Tongue (tissue), 2 donors: ENCODE measurements around the gene ESYT3. TPM values are rescaled to one million over a fixed set of nuclear protein-coding genes. Genes with fewer than 3 reads are reported as not detected.
"Not testable (repeated sequence)": the region's sequence is repeated elsewhere in the genome, so short reads cannot be mapped to it uniquely, and the experiment has no call there.

Source experiments
- DNase-seq: peaks from one replicate; pipeline ENCODE4 v3.0.0-alpha.2; 2015
- total RNA-seq: library from RNA; depleted of rRNA; stranded (reverse); fragments of >200 nt; gene quantifications from one replicate; pipeline ENCODE4 v1.2.3, GENCODE V29; 2014

Gene ESYT3
- total RNA-seq, 1 donor from 2014 or later, result 5.8 TPM

DNA sequence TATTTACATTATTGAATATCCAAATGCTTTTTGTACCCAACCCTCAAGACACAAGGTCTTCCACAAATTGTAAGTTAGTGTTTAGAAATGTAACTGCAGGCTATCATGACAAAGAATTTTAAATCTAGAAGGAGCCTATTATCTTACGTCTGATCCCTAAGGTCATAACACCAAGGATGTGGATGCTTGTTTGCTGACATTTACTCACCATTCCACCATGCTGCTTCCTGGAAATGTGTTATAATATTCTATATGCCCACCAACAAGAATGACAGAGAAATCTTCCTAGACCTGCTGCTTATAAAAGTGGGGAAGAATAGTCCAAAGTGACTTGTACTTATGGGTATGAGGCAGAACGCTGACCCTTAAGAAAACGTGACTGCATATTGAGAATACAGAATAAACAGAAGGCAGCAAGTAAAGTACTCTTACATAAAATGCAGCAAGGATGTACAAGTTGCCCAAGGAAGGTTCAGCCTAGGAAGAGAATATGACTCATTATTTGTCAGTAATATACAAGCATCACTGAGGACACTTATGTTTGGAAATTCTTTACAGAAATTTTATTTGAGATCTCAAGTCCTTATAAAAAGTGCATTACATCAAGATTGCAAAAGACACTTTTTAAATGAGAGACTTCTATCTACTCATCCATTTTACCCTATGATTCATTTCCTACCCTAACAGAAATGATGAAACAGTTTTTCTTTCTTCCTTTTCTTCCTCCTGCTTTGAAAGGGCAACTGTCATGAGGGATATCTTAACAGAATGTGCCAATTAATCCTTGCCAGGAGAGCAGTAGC lies 59.6 kb downstream of the ESYT3 start:
- DNase-seq, result no peak

DNA sequence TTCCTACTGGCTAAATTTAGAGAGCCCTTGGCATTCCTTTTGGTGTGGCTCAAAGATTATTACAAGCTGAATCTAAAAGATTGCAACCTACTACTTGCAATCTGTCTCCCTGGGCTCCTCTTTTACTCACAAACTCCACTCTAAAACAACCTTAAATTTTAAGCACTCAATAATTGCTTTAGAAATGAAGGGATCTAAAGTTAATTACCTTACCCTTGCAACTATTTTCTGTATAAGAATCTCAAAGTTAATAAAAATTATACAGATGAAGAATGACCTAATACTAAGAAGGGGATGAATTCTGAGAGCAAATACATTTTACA lies 60.2 kb downstream of the ESYT3 start:
- DNase-seq, result peak; percentile 26

DNA sequence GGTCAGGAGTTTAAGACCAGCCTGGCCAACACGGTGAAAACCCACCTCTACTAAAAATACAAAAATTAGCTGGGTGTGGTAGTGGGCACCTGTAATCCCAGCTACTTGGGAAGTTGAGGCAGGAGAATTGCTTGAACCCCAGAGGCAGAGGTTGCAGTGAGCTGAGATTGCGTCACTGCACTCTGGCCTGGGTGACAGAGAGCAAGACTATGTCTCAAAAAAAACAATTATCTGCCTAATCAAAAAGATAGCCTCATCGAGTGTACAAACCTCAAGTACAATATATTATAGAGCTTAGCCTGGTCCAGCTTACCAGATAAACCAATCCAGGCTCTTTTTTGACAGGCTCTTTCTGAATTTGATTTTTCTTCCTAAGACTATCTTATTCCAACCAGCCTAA lies 61.2 kb downstream of the ESYT3 start:
- DNase-seq, result not testable (repeated sequence)

DNA sequence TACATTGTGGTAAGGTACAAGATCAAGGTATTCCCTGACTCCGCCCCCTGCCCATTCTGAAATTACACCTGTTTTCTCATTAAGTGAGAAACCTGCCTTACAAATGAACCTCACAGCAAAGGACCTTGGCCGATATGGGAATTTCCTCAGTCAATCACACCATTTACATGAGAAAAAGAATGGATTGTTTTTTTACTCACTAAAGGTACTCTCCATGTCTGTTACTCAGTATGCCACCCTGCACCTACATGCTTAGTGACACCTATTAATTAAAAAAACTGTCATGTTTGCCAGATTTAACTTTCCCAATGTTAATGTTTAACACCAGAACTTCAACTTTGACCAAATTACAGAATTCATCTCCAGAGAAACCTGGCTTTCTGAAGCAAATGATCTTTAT lies 62.0 kb downstream of the ESYT3 start:
- no peak for DNase-seq

DNA sequence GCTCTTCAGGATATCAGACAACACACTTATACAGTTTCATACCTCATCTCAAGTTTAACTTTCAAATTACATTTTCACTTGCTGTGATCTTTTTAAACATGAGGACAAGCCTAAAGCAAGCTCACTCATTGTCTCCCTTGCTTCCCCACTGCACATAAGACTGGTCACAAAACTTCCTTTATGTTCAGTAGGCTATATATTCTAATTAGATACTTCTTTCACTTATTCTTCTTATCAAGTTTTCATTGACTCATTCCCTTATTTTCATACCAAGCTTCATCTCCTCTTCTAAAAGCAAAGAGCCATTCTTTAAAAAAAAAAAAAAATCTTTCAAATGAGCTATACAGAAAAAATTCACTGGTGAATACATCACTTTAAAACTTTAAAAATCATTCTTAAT lies 62.6 kb downstream of the ESYT3 start:
- DNase-seq, result no peak

DNA sequence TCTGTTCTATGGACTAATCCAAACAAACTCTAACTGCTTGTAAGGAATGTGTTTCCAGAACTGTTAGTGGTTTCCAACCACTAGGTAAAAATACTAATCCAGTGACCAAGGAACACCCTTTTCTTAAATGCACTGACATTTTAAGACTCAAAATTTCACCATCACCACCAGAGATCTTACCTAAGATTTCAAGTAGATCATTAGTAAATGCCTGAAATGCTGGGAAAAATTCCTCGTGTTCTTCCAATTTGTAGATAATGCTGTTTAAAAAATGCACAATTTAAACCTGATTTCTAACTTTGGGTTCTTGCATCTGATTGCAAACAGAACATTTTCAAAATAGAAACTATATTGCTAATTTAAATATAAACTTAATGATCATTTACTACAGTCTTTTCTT lies 63.4 kb downstream of the ESYT3 start:
- no peak for DNase-seq

DNA sequence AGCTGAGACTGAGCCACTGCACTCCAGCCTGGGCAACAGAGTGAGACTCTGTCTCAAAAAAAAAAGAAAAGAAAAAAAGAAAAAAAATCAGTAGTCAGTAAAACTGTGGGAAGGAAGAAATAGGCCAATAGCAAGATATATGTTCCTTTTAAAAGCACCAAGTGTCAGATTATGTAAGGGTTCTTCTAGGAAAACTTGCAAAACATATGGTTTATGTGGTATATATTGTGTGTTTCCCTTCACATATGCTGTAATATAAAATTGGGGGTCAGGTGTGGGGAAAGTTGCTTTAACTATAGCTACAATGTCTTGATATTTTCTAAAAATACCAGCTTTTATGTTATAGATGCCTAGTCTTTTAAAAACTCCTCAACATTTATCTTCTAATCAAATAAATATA lies 64.6 kb downstream of the ESYT3 start:
- DNase-seq, result no peak

DNA sequence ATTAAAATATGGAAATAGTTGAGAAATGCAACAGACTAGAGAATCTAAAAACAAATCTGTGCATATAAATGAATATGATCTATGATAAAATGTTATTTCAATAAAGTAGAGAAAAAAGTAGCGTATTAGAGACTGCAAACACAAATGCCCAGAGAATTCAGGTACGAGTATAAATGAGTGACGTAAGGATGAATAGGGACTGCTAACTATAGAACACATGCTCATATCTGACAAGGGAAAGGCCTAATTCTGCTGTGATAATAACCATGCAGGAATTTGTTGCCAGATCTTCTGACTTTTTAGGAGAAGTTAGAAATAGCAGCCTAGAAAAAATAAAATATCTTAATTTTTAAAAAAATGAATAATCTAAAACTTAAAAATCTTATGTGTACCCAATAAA lies 73.1 kb downstream of the ESYT3 start:
- DNase-seq, result no peak

DNA sequence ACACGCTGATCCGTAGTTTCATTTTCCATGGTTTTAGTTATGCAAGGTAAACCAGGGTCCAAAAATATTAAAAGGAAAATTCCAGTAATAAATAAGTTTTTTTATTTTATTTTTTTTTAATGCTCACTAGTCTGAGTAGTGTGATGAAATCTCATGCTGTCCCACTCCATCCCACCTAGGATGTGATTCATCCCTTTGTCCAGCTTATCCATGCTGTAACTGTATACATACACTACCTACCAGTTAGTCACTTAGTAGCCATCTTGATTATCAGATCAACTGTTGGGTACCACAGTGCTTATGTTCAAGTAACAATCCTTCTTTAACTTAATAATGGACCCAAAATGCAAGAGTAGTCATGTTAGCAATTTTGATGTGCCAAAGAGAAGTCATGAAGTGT lies 75.2 kb downstream of the ESYT3 start:
- DNase-seq, result no peak

DNA sequence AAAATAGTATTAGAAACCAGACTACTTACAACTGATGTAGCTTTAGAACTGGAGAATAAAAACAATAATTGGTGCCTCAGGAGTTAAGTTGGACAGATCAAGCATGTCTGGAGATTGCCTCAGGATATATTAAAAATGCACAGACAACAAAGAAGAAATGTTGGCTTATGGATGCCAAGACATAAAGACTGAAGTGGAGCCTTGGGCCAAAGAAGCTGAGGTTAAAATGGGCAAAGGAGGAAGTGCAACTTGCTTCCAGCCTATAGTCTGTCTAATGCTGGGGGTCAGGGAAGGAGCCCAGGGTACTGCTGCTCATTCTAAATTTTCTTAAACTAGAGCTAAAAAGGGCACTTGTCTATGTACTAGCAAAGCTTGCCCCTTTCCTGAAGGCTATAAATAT lies 77.5 kb downstream of the ESYT3 start:
- DNase-seq, result no peak

DNA sequence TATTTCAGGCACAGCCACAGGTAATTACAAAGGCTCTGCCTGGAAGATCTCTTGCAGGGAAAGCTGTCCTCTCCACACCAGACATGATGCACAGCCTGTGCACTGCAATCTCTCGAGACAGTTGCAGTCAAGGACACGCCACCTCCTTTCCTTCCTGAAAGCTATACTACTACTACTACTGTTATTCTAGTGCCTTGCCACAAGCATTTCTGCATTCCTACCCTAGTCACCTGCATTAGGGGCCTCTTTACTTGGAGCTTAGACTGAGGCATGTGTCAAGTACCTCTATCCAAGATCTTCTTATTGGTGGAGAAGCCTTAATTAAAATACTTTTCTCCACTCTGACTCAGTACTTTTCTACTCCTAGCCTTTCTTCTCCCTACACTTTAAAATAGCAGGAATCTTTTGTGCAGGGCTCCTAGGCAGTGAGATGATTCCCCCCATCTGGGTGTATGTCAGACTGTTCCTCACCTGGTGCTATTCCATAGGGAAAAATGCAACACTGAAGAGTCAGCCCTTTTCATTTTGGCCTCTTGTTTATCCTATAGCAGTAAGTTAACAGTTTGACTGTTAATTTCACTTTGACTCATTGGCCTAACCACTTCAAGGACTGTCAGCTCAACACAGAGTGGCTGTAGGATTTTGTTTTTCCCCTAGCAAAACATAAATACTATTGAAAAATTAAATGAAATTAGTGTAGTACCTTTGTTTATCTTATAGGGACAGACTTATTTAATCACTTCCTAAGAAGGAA lies 78.9 kb downstream of the ESYT3 start:
- no peak for DNase-seq

DNA sequence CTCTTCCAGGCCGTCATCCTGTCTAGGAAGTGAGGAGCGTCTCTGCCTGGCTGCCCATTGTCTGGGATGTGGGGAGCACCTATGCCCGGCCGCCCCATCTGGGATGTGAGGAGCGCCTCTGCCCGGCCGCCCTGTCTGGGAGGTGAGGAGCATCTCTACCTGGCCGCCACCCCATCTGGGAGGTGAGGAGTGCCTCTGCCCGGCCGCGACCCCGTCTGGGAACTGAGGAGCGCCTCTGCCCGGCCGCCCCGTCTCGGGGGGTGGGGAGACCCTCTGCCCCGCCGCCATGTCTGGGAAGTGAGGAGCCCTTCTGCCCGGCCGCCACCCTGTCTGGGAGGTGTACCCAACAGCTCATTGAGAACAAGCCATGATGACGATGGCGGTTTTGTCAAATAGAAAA lies 87.0 kb downstream of the ESYT3 start:
- not testable (repeated sequence) for DNase-seq

Other genes starting within 250 kb of the ESYT3 start
- gene ARMC8, start 247.3 kb upstream of the ESYT3 start, total RNA-seq, result 65.9 TPM
- gene NME9, start 104.8 kb upstream of the ESYT3 start, total RNA-seq, result 0.72 TPM
- 43.0 TPM for gene MRAS, start 86.0 kb upstream of the ESYT3 start, total RNA-seq
- gene CEP70, start 159.6 kb downstream of the ESYT3 start, total RNA-seq, result 57.7 TPM
- 11.6 TPM for gene FAIM, start 174.2 kb downstream of the ESYT3 start, total RNA-seq